AG04449 (cell line): ENCODE data around the gene TNRC18.
A peak's percentile ranks its signal among the peaks of the same experiment; 100 is the strongest.

Experiments used
- CTCF ChIA-PET: fragments of 350-600 bp; formaldehyde crosslinking; extraction: SDS; loops from one replicate; lab custom pipeline; 2021; ENCODE audit warnings: antibody characterized with exemption; lab: Yijun Ruan, JAX
- POLR2A ChIA-PET: fragments of 400-600, 350-600 bp; formaldehyde crosslinking; extraction: SDS; loops from one replicate; lab custom pipeline; 2020; ENCODE audit warnings: antibody characterized with exemption, inconsistent platforms; lab: Yijun Ruan, JAX
- DNase-seq: peaks from one replicate; pipeline ENCODE4 v3.0.0-alpha.2; 2010; ENCODE audit warnings: low read depth, low spot score
- H3K4me3 ChIP-seq: 2 replicates; pipeline ENCODE4 v1.5.1; 2011; ENCODE audit warnings: low read depth, mild to moderate bottlenecking, control low read depth, low read length
- TF ChIP-seq, protein P1 (sequence below): IDR thresholded peaks from one replicate; pipeline ENCODE4 v1.5.1; 2011; ENCODE audit warnings: mild to moderate bottlenecking, moderate library complexity, low read length, control low read depth, inconsistent platforms; ENCODE audit not compliant: insufficient read depth; ENCODE audit errors: missing control alignments

The TNRC18 gene

DNA sequence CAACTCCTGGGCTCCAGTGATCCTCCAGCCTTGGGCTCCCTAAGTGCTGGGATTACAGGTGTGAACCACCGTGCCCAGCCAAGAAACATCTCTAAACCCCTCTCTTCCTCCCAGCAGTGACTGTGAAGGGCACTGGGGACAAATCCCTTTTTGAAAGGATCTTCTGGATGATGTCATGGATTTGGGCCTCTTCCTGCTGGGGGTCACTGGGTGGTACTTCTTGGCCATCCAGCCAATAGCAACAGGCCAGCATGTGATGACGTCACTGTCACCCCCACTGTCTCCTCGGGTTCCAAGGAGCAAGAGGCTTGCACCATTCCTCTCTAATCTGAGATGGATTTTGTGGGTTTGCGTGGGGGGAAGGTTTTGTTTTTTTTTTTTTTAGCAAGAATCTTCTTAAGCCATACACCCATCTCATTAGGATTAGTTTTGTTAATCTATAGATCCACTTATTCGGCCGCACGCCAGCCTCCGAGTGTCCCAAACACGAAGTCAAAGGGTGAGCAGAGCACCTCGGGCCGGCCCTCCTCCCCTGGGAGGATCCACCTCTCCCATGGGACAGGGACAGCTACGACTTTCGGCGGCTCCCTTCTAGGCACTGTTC lies 29.4 kb upstream of the TNRC18 start:
- TF ChIP-seq, protein P1, sequence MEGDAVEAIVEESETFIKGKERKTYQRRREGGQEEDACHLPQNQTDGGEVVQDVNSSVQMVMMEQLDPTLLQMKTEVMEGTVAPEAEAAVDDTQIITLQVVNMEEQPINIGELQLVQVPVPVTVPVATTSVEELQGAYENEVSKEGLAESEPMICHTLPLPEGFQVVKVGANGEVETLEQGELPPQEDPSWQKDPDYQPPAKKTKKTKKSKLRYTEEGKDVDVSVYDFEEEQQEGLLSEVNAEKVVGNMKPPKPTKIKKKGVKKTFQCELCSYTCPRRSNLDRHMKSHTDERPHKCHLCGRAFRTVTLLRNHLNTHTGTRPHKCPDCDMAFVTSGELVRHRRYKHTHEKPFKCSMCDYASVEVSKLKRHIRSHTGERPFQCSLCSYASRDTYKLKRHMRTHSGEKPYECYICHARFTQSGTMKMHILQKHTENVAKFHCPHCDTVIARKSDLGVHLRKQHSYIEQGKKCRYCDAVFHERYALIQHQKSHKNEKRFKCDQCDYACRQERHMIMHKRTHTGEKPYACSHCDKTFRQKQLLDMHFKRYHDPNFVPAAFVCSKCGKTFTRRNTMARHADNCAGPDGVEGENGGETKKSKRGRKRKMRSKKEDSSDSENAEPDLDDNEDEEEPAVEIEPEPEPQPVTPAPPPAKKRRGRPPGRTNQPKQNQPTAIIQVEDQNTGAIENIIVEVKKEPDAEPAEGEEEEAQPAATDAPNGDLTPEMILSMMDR, result no peak
- no peak for DNase-seq
- no peak overlapping the region for H3K4me3 ChIP-seq
- POLR2A ChIA-PET, result no interaction called here
- CTCF ChIA-PET, result interaction anchor here (5.7 kb wide), 1 partner anchor 212 kb away, joined by 63 read pairs; no protein-coding TSS in a partner anchor

DNA sequence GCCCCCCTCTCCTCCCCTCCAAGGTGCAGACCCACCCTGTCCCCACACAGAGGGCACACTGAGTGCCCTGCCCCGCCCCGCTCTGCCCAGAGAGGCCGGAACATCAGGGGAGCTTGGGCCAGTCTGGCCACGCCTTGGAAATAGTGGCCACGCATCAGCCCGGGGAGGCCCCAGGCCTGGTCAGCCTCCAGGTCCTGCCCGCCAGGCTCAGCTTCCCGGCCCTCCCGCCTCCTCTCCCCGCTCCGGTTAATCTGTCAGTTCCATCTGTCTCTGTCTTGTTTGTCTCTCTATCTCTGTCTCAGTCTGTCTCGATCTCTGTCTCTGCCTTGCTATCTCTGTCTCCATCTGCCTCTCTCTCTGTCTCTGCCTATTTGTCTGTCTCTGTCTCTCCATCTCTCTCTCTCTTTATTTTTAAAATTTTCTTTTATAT lies 28.9 kb upstream of the TNRC18 start:
- no peak for DNase-seq
- POLR2A ChIA-PET, result no interaction called here
- TF ChIP-seq, protein P1, result no peak
- CTCF ChIA-PET, result interaction anchor here (5.5 to 5.7 kb wide), 2 partner anchors 87 to 212 kb away, joined by 63 read pairs; no protein-coding TSS in a partner anchor
- H3K4me3 ChIP-seq, result no peak overlapping the region

GRCh38 chr7:5451391-5451790 lies 27.8 kb upstream of the TNRC18 start:
- TF ChIP-seq, protein P1, result no peak
- DNase-seq, result no peak
- H3K4me3 ChIP-seq, result no peak overlapping the region
- ChIA-PET POLR2A (interaction anchor here (0.6 to 1.9 kb wide), 4 partner anchors 14 to 234 kb away, joined by 3 to 7 read pairs (median 6); no protein-coding TSS in a partner anchor), CTCF (interaction anchor here (0.7 to 5.7 kb wide), 6 partner anchors 20 to 311 kb away, joined by 3 to 63 read pairs (median 3); no protein-coding TSS in a partner anchor)

DNA sequence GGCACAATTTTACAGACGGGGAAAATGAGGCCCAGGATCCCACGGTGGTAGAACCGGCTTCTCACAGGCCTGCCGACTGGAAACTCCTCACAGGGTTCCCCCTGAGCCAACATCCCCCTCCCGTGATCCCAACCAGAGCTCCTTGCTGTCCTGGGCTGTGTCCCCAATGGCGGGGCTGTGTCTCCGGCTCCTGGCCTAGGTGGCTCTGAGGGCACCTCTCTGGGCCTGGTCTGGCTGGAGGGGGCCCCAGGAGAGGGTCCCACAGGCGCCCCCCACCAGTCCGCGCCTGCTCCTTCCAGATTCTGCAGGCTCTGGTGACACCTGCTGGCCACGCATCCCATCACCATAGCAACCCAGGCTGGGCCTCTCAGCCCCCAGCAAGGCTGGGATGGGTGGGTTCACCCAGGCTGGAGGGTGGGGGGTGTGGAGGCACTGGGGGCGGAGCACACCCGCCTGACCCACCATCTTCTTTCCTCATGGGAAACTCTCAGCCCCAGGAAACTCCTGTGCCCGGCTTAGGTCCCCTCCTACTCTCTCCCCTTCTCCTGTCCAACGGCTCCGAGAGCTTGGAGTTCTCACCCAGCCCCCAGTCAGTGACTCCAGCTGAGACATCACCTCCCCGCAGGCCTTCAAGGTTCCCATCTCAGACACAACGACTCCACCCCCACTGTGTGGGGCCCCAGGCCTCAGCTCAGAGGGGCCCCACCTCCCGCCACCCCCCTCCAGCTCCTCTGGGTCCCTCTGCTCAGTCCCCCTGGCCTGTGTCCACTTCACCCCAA lies 27.1 kb upstream of the TNRC18 start:
- TF ChIP-seq, protein P1, result peak; percentile 59
- ChIA-PET POLR2A (interaction anchor here (0.6 to 1.9 kb wide), 5 partner anchors 14 to 234 kb away, joined by 3 to 7 read pairs (median 4); no protein-coding TSS in a partner anchor), CTCF (interaction anchor here (0.7 to 5.7 kb wide), 8 partner anchors 20 to 659 kb away, joined by 3 to 63 read pairs (median 3); no protein-coding TSS in a partner anchor)
- DNase-seq, result no peak
- no peak overlapping the region for H3K4me3 ChIP-seq

DNA sequence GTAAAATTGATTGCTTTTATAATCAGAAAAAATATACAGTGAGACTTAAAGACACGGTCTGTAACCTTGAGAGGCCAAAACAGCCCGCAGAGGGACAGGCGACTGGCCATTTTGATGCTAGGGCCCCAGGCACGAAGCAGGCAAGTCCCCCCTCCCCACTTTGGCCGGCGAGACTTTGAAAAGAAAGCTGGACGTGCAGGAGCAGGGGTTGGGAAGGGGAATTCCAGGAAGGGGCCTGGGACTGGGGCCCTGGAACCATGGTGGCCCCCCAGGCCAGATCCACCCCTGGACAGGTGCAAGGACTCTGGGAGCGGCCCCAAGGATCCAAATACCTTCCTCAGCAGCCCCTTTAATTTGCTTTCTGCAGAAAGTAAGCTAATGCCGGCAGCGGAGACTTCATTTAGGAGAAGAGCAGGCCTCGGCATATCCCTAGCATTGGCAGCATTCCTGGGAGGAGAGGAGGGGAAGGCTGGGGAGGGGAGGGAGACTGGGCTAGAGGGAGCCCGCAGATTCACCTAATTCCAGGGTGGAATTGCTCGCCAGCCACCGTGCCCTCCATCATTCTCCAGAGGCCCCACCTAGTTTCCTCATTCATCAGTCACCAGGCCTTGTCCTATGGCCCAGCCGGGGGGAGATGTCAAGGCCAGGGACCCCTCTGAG lies 24.9 kb upstream of the TNRC18 start:
- TF ChIP-seq, protein P1, result no peak
- POLR2A ChIA-PET, result interaction anchor here (1.0 kb wide), 1 partner anchor 9 kb away, joined by 3 read pairs; no protein-coding TSS in a partner anchor
- H3K4me3 ChIP-seq, result no peak overlapping the region
- CTCF ChIA-PET, result interaction anchor here (5.5 to 5.7 kb wide), 2 partner anchors 83 to 208 kb away, joined by 63 read pairs; no protein-coding TSS in a partner anchor
- no peak for DNase-seq
